ENCODE results near the gene DIP2C. TPM values are rescaled to one million over a fixed set of nuclear protein-coding genes. Genes with fewer than 3 reads are reported as not detected.

DIP2C gene
- total RNA-seq, 1 donor from 2014 or later = 11.4 TPM

GRCh38 chr10:565146-565545, 124.3 kb downstream of the DIP2C start:
- TF ChIP-seq CTCF (conservative IDR thresholded peaks at IDR 0.05; ENCODE audit: low read depth, low read length) = no peak
- no peak for DNase-seq (ENCODE audit: low read depth)
- H3K4me3 ChIP-seq (ENCODE audit: low read depth, low read length) = no peak overlapping the region

- no peak for TF ChIP-seq CTCF (conservative IDR thresholded peaks at IDR 0.05; ENCODE audit: low read depth, low read length)
- H3K4me3 ChIP-seq (ENCODE audit: low read depth, low read length) = no peak overlapping the region
- DNase-seq (ENCODE audit: low read depth) = no peak
These were observed 125.6 kb downstream of the DIP2C start for GRCh38 chr10:563827-564226.

- DNase-seq (ENCODE audit: low read depth) = no peak
- H3K4me3 ChIP-seq (ENCODE audit: low read depth, low read length) = no peak overlapping the region
- TF ChIP-seq CTCF (conservative IDR thresholded peaks at IDR 0.05; ENCODE audit: low read depth, low read length) = no peak
These were observed 127.3 kb downstream of the DIP2C start for GRCh38 chr10:562142-562541.

GRCh38 chr10:561721-562120, 127.7 kb downstream of the DIP2C start:
- H3K4me3 ChIP-seq (ENCODE audit: low read depth, low read length) = no peak overlapping the region
- DNase-seq (ENCODE audit: low read depth) = no peak
- TF ChIP-seq CTCF (conservative IDR thresholded peaks at IDR 0.05; ENCODE audit: low read depth, low read length) = no peak

GRCh38 chr10:560314-560992, 129.0 kb downstream of the DIP2C start:
- DNase-seq (ENCODE audit: low read depth) = peak; percentile 64
- no peak for TF ChIP-seq CTCF (conservative IDR thresholded peaks at IDR 0.05; ENCODE audit: low read depth, low read length)
- no peak overlapping the region for H3K4me3 ChIP-seq (ENCODE audit: low read depth, low read length)

GRCh38 chr10:559767-560047, 129.8 kb downstream of the DIP2C start:
- DNase-seq (ENCODE audit: low read depth) = no peak
- no peak overlapping the region for H3K4me3 ChIP-seq (ENCODE audit: low read depth, low read length)
- TF ChIP-seq CTCF (conservative IDR thresholded peaks at IDR 0.05; ENCODE audit: low read depth, low read length) = no peak
